NT2/D1 (cell line): ENCODE results near the gene RRBP1.

ENCODE experiments used
- SUZ12 ChIP-seq: IDR thresholded peaks from 2 replicates; pipeline ENCODE4 v1.6.1; 2011; ENCODE audit not compliant: insufficient read length, insufficient read depth; ENCODE audit errors: extremely low read depth
- YY1 ChIP-seq: IDR thresholded peaks from 2 replicates; pipeline ENCODE4 v1.6.1; 2011; ENCODE audit not compliant: insufficient read length, insufficient read depth
- ZNF274 ChIP-seq: IDR thresholded peaks from 2 replicates; pipeline ENCODE4 v1.6.1; 2011; ENCODE audit warnings: mild to moderate bottlenecking, low read depth, low read length

- TF ChIP-seq SUZ12 (no peak), YY1 (no peak), ZNF274 (no peak)
These were observed 1.4 kb upstream of the RRBP1 start for GRCh38 chr20:17683218-17684076.
